Stimulated activated CD8-positive, alpha-beta memory T cell treated with anti-CD3 and anti-CD28 coated beads, Interleukin-7, amount 100 ng/mL, for 24 hours (primary cell): ENCODE measurements around the gene PPFIA3.
"Not testable (repeated sequence)": the region's sequence is repeated elsewhere in the genome, so short reads cannot be mapped to it uniquely, and the experiment has no call there.

ENCODE experiments used
- DNase-seq: peaks from one replicate; pipeline ENCODE4 v3.0.0-alpha.2; 2020; ENCODE audit warnings: low read depth

Gene PPFIA3

GRCh38 chr19:49125025-49125731 is 5.8 kb downstream of the PPFIA3 start:
- DNase-seq, result no peak

GRCh38 chr19:49126575-49126974 is 7.2 kb downstream of the PPFIA3 start:
- no peak for DNase-seq

- not testable (repeated sequence) for DNase-seq
Measured at GRCh38 chr19:49127225-49127624, 7.9 kb downstream of the PPFIA3 start.

- DNase-seq, result peak; percentile 82
Measured at GRCh38 chr19:49127674-49128544, 8.6 kb downstream of the PPFIA3 start.

GRCh38 chr19:49128545-49129237 is 9.3 kb downstream of the PPFIA3 start:
- DNase-seq, result no peak

GRCh38 chr19:49129238-49129583 is 9.9 kb downstream of the PPFIA3 start:
- no peak for DNase-seq

- DNase-seq, result no peak
Measured at GRCh38 chr19:49130325-49130724, 11.0 kb downstream of the PPFIA3 start.

- no peak for DNase-seq
Measured at GRCh38 chr19:49132974-49133609, 13.7 kb downstream of the PPFIA3 start.

GRCh38 chr19:49133621-49134454 is 14.5 kb downstream of the PPFIA3 start:
- DNase-seq, result no peak

- DNase-seq, result no peak
Measured at GRCh38 chr19:49135686-49136085, 16.3 kb downstream of the PPFIA3 start.

GRCh38 chr19:49136771-49137171 is 17.4 kb downstream of the PPFIA3 start:
- DNase-seq, result no peak

- no peak for DNase-seq
Measured at GRCh38 chr19:49140951-49141350, 21.6 kb downstream of the PPFIA3 start.

- DNase-seq, result no peak
Measured at GRCh38 chr19:49141352-49141751, 22.0 kb downstream of the PPFIA3 start.

GRCh38 chr19:49142866-49143335 is 23.6 kb downstream of the PPFIA3 start:
- peak; percentile 45 for DNase-seq

- peak; percentile 72 for DNase-seq
Measured at GRCh38 chr19:49145573-49146407, 26.4 kb downstream of the PPFIA3 start.

GRCh38 chr19:49146408-49146770 is 27.0 kb downstream of the PPFIA3 start:
- not testable (repeated sequence) for DNase-seq

GRCh38 chr19:49148044-49148682 is 28.8 kb downstream of the PPFIA3 start:
- DNase-seq, result no peak

- DNase-seq, result peak; percentile 72
Measured at GRCh38 chr19:49148784-49149651, 29.7 kb downstream of the PPFIA3 start.

- DNase-seq, result no peak
Measured at GRCh38 chr19:49149652-49150105, 30.3 kb downstream of the PPFIA3 start.
